ENCODE data around the gene CLK2. TPM values are rescaled to one million over a fixed set of nuclear protein-coding genes. Genes with fewer than 3 reads are reported as not detected.
A peak's percentile ranks its signal among the peaks of the same experiment; 100 is the strongest.

CLK2 gene
- total RNA-seq, 4 donors from 2014 or later = 17.6 to 32.0 (median 25.3) TPM

DNA sequence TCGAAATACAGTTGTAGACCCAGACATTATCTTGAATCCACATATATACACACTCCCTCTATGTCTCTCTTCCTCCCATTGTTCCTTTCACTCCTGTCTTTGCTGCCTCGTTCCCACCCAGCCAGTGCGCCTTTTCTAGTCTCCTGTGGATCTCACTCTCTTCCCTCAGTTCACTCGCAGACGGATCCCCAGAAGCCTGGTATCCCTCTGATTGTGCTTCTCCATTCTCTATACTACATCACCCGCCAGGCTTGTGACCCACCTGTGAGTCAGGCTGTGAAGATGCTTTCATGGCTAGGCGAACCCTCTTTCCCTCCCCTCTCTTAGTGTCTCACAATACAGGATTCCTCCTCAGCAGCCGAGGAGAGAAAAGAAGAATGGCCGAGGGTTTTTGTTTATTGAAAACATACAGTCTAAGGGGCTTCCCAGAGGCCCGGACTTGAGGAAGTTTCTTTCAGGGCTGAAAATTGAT is 5.4 kb upstream of the CLK2 start:
- intact Hi-C loops (cut with DNase I) = loop anchor here (2.0 to 5.0 kb wide), 2 partner anchors 42 to 314 kb away; partner anchors contain the start of gene RUSC1
- Histone ChIP-seq H3K27me3 (no peaks in the 10 kb centered on the region), H3K27ac (replicated peaks in 1 of 4) (no peak overlapping the region), H3K4me3 (peak overlapping the region in 1 of 4 donors; percentile 82), H3K4me1 (peaks cover 18 to 31% (median 26%) of the 10 kb centered on the region in 4 donors), H3K36me3 (peaks cover 0 to 9% (median 0%) of the 10 kb centered on the region in 4 donors), H3K9me3 (no peaks in the 10 kb centered on the region)
- WGBS = 55% methylated on average over 10 of the region's 10 CpGs
- no peak for DNase-seq (ENCODE audit: extremely low spot score)
- TF ChIP-seq POLR2A (IDR thresholded peaks at IDR 0.05; ENCODE audit: low read depth) (no peak), EP300 (IDR thresholded peaks at IDR 0.05) (no peak), POLR2AphosphoS5 (IDR thresholded peaks at IDR 0.05) (no peak)
- TF ChIP-seq, protein P1, sequence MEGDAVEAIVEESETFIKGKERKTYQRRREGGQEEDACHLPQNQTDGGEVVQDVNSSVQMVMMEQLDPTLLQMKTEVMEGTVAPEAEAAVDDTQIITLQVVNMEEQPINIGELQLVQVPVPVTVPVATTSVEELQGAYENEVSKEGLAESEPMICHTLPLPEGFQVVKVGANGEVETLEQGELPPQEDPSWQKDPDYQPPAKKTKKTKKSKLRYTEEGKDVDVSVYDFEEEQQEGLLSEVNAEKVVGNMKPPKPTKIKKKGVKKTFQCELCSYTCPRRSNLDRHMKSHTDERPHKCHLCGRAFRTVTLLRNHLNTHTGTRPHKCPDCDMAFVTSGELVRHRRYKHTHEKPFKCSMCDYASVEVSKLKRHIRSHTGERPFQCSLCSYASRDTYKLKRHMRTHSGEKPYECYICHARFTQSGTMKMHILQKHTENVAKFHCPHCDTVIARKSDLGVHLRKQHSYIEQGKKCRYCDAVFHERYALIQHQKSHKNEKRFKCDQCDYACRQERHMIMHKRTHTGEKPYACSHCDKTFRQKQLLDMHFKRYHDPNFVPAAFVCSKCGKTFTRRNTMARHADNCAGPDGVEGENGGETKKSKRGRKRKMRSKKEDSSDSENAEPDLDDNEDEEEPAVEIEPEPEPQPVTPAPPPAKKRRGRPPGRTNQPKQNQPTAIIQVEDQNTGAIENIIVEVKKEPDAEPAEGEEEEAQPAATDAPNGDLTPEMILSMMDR (IDR thresholded peaks at IDR 0.05) = no peak

DNA sequence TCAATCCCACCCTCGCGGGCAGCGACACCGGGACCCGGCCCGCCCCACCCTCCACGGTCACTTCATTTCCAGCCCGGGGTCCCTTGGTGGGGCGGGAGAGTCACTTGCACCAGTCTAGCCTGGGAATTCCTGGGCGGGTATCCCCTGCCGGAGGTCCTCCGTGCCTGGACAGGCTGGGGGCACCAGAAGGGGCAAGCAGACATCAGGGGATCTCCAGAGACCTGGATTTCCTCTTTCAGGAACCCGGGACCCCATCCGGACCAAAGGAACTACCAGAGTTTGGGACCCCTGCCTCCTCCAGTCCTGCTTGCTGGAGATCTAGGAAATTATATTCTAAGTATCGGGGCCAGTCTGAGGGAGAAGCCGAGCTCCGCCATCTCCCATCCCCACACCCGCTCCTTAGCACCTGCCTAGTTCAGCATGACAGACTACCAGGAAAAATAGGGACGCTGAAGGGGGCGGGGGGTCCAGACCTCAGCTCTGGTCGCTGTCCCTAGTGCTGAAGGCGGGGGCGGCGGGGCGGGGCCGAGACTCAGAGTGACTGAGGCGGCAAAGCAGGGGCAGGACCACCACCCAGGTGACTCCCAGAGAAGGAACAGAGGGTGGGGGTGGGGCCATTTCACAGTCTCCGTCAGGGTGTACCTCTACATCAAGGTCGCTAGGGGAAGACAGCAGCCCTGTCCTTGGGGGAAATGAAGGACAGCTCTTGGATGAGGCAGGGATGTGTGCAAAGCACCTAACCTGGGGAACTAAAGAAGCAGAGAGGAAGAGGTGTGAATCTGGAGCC is 4.8 kb upstream of the CLK2 start:
- H3K4me3 ChIP-seq = peak overlapping the region; percentile 71 to 84 (median 77)
- intact Hi-C loops (cut with DNase I) = loop anchor here (2.0 to 5.0 kb wide), 2 partner anchors 43 to 314 kb away; partner anchors contain the start of gene RUSC1
- peak overlapping the region; percentile 74 to 85 (median 78) for H3K27ac ChIP-seq (replicated peaks in 1 of 4)
- TF ChIP-seq POLR2A (IDR thresholded peaks at IDR 0.05; ENCODE audit: low read depth) (no peak), EP300 (IDR thresholded peaks at IDR 0.05) (no peak), POLR2AphosphoS5 (IDR thresholded peaks at IDR 0.05) (no peak)
- TF ChIP-seq, protein P1 (IDR thresholded peaks at IDR 0.05) = peak in 2 of 3 experiments; percentile 15 to 30
- H3K9me3 ChIP-seq = no peaks in the 10 kb centered on the region
- DNase-seq (ENCODE audit: extremely low spot score) = no peak
- H3K36me3 ChIP-seq = peaks cover 0 to 6% (median 0%) of the 10 kb centered on the region in 4 donors
- no peaks in the 10 kb centered on the region for H3K27me3 ChIP-seq
- under 1% methylated on average over 15 of the region's 29 CpGs for WGBS
- peaks cover 18 to 34% (median 29%) of the 10 kb centered on the region in 4 donors for H3K4me1 ChIP-seq

DNA sequence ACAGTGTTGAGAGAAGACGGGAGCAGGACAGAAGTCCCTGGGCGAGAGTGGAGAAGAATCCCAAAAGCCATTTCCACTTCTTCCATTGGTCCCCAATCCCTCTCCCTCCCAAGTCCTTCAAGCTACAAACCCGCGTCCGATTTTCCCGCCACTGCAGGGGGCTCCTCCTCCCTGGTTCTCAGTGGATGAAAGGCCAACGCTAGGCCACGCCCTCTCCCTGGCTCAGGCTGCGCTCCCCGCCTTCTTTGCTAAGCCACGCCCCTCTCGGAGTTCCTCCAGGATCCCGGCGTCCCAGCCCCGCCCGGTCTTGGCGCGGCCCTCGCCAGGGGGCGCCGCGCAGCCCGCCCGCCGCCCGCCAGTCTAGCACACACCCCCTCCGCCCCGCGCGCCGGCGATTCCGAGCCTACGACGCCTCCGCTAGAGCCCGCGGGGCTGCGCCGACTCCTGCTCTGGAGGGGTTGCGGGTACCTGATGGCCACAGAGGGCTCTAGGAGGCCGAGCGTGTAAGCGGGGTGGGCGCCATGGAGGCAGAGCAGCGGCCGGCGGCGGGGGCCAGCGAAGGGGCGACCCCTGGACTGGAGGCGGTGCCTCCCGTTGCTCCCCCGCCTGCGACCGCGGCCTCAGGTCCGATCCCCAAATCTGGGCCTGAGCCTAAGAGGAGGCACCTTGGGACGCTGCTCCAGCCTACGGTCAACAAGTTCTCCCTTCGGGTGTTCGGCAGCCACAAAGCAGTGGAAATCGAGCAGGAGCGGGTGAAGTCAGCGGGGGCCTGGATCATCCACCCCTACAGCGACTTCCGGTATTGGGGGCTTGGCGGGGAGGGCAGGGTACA is 4.0 kb upstream of the CLK2 start, which contains the start of gene HCN3:
TSS of gene HCN3 (plus strand) at position 394 of the 832 bp plus-strand sequence. CDS start at position 522, 128 bp downstream.
- no peaks in the 10 kb centered on the region for H3K9me3 ChIP-seq
- WGBS = 3% methylated on average over 15 of the region's 68 CpGs
- no peaks in the 10 kb centered on the region for H3K27me3 ChIP-seq
- H3K27ac ChIP-seq (replicated peaks in 1 of 4) = peak within 1 kb of the TSS; percentile 74 to 85 (median 78)
- no peaks in the 10 kb centered on the region for H3K36me3 ChIP-seq
- peak; percentile 99 for DNase-seq (ENCODE audit: extremely low spot score)
- peaks cover 20 to 38% (median 33%) of the 10 kb centered on the region in 4 donors for H3K4me1 ChIP-seq
- intact Hi-C loops (cut with DNase I) = loop anchor here (5.0 kb wide), 1 partner anchor 315 kb away; no protein-coding TSS in a partner anchor
- peak within 1 kb of the TSS; percentile 71 to 84 (median 77) for H3K4me3 ChIP-seq
- TF ChIP-seq POLR2A (IDR thresholded peaks at IDR 0.05; ENCODE audit: low read depth) (no peak), POLR2AphosphoS5 (IDR thresholded peaks at IDR 0.05) (peak in 1 of 2 donors; percentile 78)
- TF ChIP-seq, protein P1 (IDR thresholded peaks at IDR 0.05) = peak; percentile 67 to 84 (median 73)

DNA sequence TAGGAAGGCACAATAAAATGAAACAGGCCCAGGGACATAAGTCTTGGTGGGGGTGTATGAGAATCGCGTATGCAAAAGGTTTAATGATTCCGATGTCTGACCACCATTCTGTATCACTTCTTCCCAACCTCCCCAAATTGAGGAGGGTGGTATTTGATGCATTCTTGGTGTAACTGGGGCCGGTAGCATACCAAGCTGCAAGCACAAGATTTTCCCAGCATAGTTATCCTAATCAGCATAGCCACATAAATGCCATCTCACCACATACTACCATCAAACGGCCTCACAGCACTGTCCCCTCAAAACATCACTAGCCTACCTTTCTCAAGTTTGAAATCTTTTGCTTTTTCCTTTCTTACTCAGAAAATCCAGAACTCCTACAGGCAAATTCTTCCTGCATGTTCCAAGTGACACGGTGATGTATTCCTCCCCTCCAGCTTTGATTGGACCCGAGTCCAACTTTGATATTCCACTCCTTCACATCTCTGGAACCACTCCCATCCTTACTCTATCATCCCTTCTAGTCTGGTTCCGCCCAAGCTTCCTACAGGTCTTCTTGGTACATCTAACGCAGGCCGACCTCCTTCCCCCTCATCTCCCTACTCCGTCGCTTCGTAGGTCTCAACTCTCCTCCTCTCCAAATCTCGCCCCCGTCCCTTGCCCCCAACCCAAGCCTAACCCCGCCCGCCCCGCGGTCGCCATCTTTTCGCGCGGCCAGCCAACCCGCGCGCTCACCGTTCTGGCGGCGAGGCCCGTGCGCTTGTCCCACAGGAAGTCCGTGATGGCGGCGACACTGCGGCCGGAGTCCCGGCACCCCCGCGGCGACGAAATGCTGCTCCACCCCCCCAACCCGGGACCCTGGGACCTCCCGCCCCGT is 600 bp downstream of the CLK2 start:
- intact Hi-C loops (cut with DNase I) = no loop called here
- Histone ChIP-seq H3K27ac (replicated peaks in 1 of 4) (peak overlapping the region; percentile 97 to 99 (median 98)), H3K36me3 (peaks cover 24 to 43% (median 35%) of the 10 kb centered on the region in 4 donors), H3K27me3 (no peaks in the 10 kb centered on the region), H3K4me3 (peak overlapping the region; percentile 86 to 97 (median 92)), H3K9me3 (no peaks in the 10 kb centered on the region), H3K4me1 (peaks cover 32 to 49% (median 38%) of the 10 kb centered on the region in 4 donors)
- WGBS = 5% methylated on average over 34 of the region's 44 CpGs
- DNase-seq (ENCODE audit: extremely low spot score) = no peak
- TF ChIP-seq POLR2AphosphoS5 (IDR thresholded peaks at IDR 0.05) (no peak), POLR2A (IDR thresholded peaks at IDR 0.05; ENCODE audit: low read depth) (no peak), EP300 (IDR thresholded peaks at IDR 0.05) (no peak)
- TF ChIP-seq, protein P1 (IDR thresholded peaks at IDR 0.05) = no peak

All from esophagus muscularis mucosa (tissue), 4 donors.